Measurements from ENCODE around the gene TSHZ1. TPM values are rescaled to one million over a fixed set of nuclear protein-coding genes. Genes with fewer than 3 reads are reported as not detected.

TSHZ1 gene
- total and polyA plus RNA-seq, 7 donors, result 2.0 to 10.5 (median 9.7) TPM

- Histone ChIP-seq H3K27ac (peak overlapping the region; percentile 20), H3K36me3 (ENCODE audit: insufficient read depth in 1 of 2, low read depth in 1 of 2) (no peaks in the 10 kb centered on the region), H3K27me3 (ENCODE audit: insufficient read depth in 3 of 3, low read length in 2 of 3) (peaks cover 0 to 2% (median 0%) of the 10 kb centered on the region in 3 donors), H3K4me3 (peak overlapping the region; percentile 13), H3K4me1 (peaks cover 6% of the 10 kb centered on the region), H3K9me3 (no peaks in the 10 kb centered on the region)
- intact Hi-C loops (cut with DNase I), result loop anchor here in 1 of 2 donors (10.0 kb wide), 1 partner anchor 307 kb away; no protein-coding TSS in a partner anchor
- 63 to 73% (median 65%) methylated on average over 30 to 33 of the region's 33 CpGs for WGBS, 3 donors
- ATAC-seq (no peak), DNase-seq (no peak)
- no peak for TF ChIP-seq CTCF (IDR thresholded peaks at IDR 0.05)
Observed at GRCh38 chr18:75167759-75168618, 42.6 kb upstream of the TSHZ1 start.

DNA sequence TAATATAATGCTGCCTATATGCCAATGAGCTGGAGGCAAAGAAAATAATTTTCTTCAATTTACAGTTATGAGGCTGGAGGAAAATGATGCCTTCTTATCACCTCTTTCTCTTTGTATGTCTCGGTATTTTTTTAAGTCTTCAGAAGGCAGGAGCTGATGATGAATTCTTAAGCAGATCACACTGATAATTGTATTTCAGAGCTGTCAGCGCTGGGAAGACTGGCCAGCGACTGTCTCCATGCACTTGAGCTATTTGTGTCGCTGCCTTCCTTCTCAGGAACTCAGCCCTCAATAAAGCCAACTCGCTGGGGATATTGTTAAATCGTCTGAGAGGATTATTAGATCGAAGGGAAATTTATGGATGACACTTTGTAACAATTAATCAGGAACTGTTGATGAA, 42.0 kb upstream of the TSHZ1 start:
- ATAC-seq (peak in 3 of 4 donors; percentile 45 to 57 (median 55)), DNase-seq (no peak)
- Histone ChIP-seq H3K4me3 (no peak overlapping the region), H3K4me1 (peaks cover 5% of the 10 kb centered on the region), H3K9me3 (no peaks in the 10 kb centered on the region), H3K27ac (peak overlapping the region; percentile 20), H3K36me3 (ENCODE audit: insufficient read depth in 1 of 2, low read depth in 1 of 2) (no peaks in the 10 kb centered on the region), H3K27me3 (ENCODE audit: insufficient read depth in 3 of 3, low read length in 2 of 3) (peaks cover 0 to 3% (median 0%) of the 10 kb centered on the region in 3 donors)
- TF ChIP-seq CTCF (IDR thresholded peaks at IDR 0.05), result no peak
- intact Hi-C loops (cut with DNase I), result loop anchor here in 1 of 2 donors (10.0 kb wide), 1 partner anchor 306 kb away; no protein-coding TSS in a partner anchor
- 42 to 44% (median 44%) methylated on average over 7 of the region's 7 CpGs for WGBS, 3 donors

DNA sequence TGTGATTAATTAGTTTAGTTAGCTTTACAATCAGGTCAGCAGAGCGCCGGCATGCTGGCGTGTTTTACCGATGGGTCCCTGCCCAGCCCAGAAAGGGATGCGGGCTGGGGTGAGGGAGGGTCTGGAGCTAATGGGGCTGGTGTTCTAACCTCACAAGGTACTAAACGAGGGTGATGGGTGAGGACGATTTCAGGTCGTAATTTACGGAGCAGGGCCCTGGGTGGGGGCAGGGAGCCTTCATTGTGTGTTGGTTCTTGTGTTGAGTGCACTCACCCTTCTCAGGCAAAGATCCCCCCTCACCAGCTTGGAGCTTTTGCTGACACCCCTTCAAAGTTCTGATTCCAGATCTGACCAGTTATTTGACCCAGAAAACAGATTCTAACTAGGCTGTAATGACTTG, 41.2 kb upstream of the TSHZ1 start:
- no peak for DNase-seq
- ATAC-seq, result no peak
- Histone ChIP-seq H3K4me1 (peaks cover 5% of the 10 kb centered on the region), H3K9me3 (no peaks in the 10 kb centered on the region), H3K27me3 (ENCODE audit: insufficient read depth in 3 of 3, low read length in 2 of 3) (peaks cover 0 to 3% (median 0%) of the 10 kb centered on the region in 3 donors), H3K36me3 (ENCODE audit: insufficient read depth in 1 of 2, low read depth in 1 of 2) (no peaks in the 10 kb centered on the region), H3K4me3 (no peak overlapping the region), H3K27ac (peak overlapping the region; percentile 9)
- TF ChIP-seq CTCF (IDR thresholded peaks at IDR 0.05), result no peak
- WGBS, 3 donors, result 80 to 85% (median 83%) methylated on average over 9 of the region's 9 CpGs
- intact Hi-C loops (cut with DNase I), result loop anchor here in 1 of 2 donors (10.0 kb wide), 1 partner anchor 305 kb away; no protein-coding TSS in a partner anchor

DNA sequence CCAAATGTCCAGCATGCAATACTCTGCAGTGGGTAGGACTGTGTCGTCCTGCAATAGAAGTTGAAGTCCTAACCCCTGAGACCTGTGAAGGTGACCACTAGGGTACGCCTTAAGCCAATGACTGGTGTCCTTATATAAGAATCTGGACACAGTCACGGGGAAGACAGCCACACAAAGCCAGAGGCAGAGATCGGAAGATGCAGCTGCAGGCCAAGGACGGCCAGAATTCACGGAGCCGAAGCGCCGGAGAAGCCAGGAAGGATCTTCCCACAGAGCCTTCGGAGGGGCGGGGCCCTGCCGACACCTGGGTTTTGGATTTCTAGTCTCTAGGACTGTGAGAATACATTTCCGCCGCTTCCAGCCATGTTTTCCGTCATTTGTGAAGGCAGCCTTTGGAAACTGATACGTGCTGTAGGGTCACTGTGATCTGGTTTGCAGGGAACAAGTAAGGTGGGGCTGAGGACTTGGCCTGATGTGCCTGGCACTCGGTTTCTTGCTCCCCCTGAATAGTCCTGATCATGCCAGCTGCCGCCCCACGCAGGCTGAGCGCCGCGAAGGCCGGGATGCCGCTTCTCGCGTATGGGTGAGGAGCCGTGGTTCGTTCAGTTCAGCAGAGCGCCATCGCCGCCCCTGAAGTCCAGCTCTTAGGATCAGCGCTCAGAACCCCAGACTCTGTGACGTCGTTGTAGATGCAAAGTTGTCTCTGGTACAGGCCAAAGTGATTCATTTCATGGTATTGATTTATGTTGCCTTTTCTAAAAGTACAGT, 40.4 kb upstream of the TSHZ1 start:
- Histone ChIP-seq H3K36me3 (ENCODE audit: insufficient read depth in 1 of 2, low read depth in 1 of 2) (no peaks in the 10 kb centered on the region), H3K9me3 (no peaks in the 10 kb centered on the region), H3K4me3 (peak overlapping the region; percentile 29), H3K4me1 (peaks cover 5% of the 10 kb centered on the region), H3K27me3 (ENCODE audit: insufficient read depth in 3 of 3, low read length in 2 of 3) (peaks cover 0 to 3% (median 0%) of the 10 kb centered on the region in 3 donors), H3K27ac (peak overlapping the region; percentile 65)
- intact Hi-C loops (cut with DNase I), result no loop called here
- DNase-seq (no peak), ATAC-seq (peak; percentile 29 to 55 (median 39))
- no peak for TF ChIP-seq CTCF (IDR thresholded peaks at IDR 0.05)
- WGBS, 3 donors, result 75 to 83% (median 78%) methylated on average over 34 of the region's 34 CpGs

Measured in psoas muscle (tissue), 8 donors.